OCI-LY7 (cell line): ENCODE results near the gene CGA. TPM values are rescaled to one million over a fixed set of nuclear protein-coding genes. Genes with fewer than 3 reads are reported as not detected.
A peak's percentile ranks its signal among the peaks of the same experiment; 100 is the strongest.

Source experiments
- BruUV-seq: library from RNA; stranded (reverse); fragments of 400-500 nt; replicated peaks from 2 replicates; lab custom pipeline; 2021; lab: Mats Ljungman, UMichigan
- CTCF ChIA-PET: fragments of 300-600 bp; sonication (Branson Sonifier 250); formaldehyde crosslinking; loops from one replicate; lab custom pipeline; 2022; ENCODE audit warnings: antibody characterized with exemption; ENCODE audit not compliant: unreplicated experiment; lab: Charles Lee
- POLR2A ChIA-PET: fragments of 300-600 bp; sonication (Branson Sonifier 250); formaldehyde crosslinking; loops from one replicate; lab custom pipeline; 2022; ENCODE audit warnings: antibody characterized with exemption; lab: Charles Lee
- DNase-seq: peaks from one replicate; pipeline ENCODE4 v3.0.0-alpha.2; 2015; ENCODE audit warnings: low spot score
- H2AFZ ChIP-seq: fragments of 200-600 bp; sonication (generic), shearing (Covaris generic); 2 replicates; pipeline ENCODE4 v1.6.1; 2014; ENCODE audit warnings: mild to moderate bottlenecking, antibody characterized with exemption, low read length, moderate library complexity
- H3K27ac ChIP-seq: fragments of 200-600 bp; sonication (generic); 2 replicates; pipeline ENCODE4 v1.5.1; 2014; ENCODE audit warnings: mixed run types, low read depth, mild to moderate bottlenecking, moderate library complexity, low read length, inconsistent platforms; ENCODE audit not compliant: poor library complexity, severe bottlenecking
- H3K36me3 ChIP-seq: fragments of 200-600 bp; sonication (generic); 2 replicates; pipeline ENCODE4 v1.6.1; 2014; ENCODE audit warnings: mild to moderate bottlenecking, antibody characterized with exemption, low read length, moderate library complexity, mixed read lengths; ENCODE audit not compliant: insufficient read depth
- H3K4me1 ChIP-seq: fragments of 200-600 bp; sonication (generic); 2 replicates; pipeline ENCODE4 v1.5.1; 2014; ENCODE audit warnings: mild to moderate bottlenecking, low read length; ENCODE audit not compliant: insufficient read depth, poor library complexity, severe bottlenecking
- H3K4me2 ChIP-seq: fragments of 200-600 bp; sonication (generic); 2 replicates; pipeline ENCODE4 v1.6.1; 2014; ENCODE audit warnings: mild to moderate bottlenecking, low read length
- H3K4me3 ChIP-seq: fragments of 200-600 bp; sonication (generic); 2 replicates; pipeline ENCODE4 v1.5.1; 2014; ENCODE audit warnings: mild to moderate bottlenecking, low read depth, low read length; ENCODE audit not compliant: poor library complexity, severe bottlenecking
- H3K79me2 ChIP-seq: fragments of 200-600 bp; sonication (generic); 2 replicates; pipeline ENCODE4 v1.6.1; 2016; ENCODE audit warnings: low read depth, mild to moderate bottlenecking, low read length, moderate library complexity, mixed read lengths; ENCODE audit not compliant: insufficient read depth
- H3K9me2 ChIP-seq: fragments of 200-600 bp; sonication (generic); 2 replicates; pipeline ENCODE4 v1.6.1; 2016; ENCODE audit warnings: mild to moderate bottlenecking, low read length, mixed read lengths; ENCODE audit not compliant: insufficient read depth
- H3K9me3 ChIP-seq: fragments of 200-600 bp; sonication (generic); 2 replicates; pipeline ENCODE4 v1.6.1; 2014; ENCODE audit warnings: mild to moderate bottlenecking, mixed run types, low read length, mixed read lengths
- H4K20me1 ChIP-seq: fragments of 200-600 bp; sonication (generic); 2 replicates; pipeline ENCODE4 v1.6.1; 2014; ENCODE audit warnings: mild to moderate bottlenecking, antibody characterized with exemption, low read length, moderate library complexity, mixed read lengths; ENCODE audit not compliant: insufficient read depth
- EZH2phosphoT487 ChIP-seq: fragments of 200-600 bp; sonication (generic); IDR thresholded peaks from 2 replicates; pipeline ENCODE4 v1.6.1; 2018; ENCODE audit warnings: low read depth, borderline replicate concordance, mild to moderate bottlenecking, mixed run types, antibody characterized with exemption, low read length, moderate library complexity, mixed read lengths
- intact Hi-C: fragments of 100-400 bp; cut with micrococcal nuclease; formaldehyde crosslinking; loops from one replicate; pipeline ENCODE4 v1.10.0; 2022; ENCODE audit not compliant: unreplicated experiment
- total RNA-seq, 2 experiments: library from RNA; depleted of rRNA in 1 of 2; stranded (reverse); fragments of >200 nt in 1 of 2; shearing (Covaris generic) in 1 of 2; gene quantifications; 2 replicates each; pipeline ENCODE4 v1.2.3, GENCODE V29; 2014 to 2022
- TF ChIP-seq, protein P1 (sequence below): fragments of 200-600 bp; sonication (generic); conservative IDR thresholded peaks from 2 replicates; pipeline ENCODE4 v1.5.1; 2014; ENCODE audit warnings: mild to moderate bottlenecking, antibody characterized with exemption, low read length, moderate library complexity, mixed read lengths

CGA gene
- total RNA-seq, 2 experiments from 2014 or later: not detected

DNA sequence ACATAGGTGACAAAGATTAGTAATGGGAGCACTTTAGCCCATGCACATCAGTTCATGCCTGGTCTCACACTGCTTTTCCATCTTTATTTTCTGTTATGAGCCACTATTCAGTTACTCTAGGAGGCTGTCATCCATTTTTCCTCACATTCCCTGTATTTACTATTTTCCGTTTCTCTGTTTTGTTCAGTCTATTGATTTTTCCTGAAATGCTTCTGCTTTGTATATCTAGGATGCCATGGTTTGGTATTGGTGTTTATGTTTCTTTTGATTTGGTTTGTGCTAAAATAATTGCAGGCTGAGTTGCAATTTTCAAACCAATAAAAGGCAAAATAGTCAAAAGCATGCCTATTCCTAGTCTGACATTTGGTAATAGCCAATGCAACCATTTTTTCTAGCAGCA, 31.6 kb upstream of the CGA start:
- no peaks in the 10 kb centered on the region for H3K79me2 ChIP-seq
- no peak overlapping the region for H3K4me3 ChIP-seq
- no peak overlapping the region for H2AFZ ChIP-seq
- H3K9me2 ChIP-seq: no peaks in the 10 kb centered on the region; the same call in 1 of the 2 replicates
- no peak for TF ChIP-seq EZH2phosphoT487
- TF ChIP-seq, protein P1, sequence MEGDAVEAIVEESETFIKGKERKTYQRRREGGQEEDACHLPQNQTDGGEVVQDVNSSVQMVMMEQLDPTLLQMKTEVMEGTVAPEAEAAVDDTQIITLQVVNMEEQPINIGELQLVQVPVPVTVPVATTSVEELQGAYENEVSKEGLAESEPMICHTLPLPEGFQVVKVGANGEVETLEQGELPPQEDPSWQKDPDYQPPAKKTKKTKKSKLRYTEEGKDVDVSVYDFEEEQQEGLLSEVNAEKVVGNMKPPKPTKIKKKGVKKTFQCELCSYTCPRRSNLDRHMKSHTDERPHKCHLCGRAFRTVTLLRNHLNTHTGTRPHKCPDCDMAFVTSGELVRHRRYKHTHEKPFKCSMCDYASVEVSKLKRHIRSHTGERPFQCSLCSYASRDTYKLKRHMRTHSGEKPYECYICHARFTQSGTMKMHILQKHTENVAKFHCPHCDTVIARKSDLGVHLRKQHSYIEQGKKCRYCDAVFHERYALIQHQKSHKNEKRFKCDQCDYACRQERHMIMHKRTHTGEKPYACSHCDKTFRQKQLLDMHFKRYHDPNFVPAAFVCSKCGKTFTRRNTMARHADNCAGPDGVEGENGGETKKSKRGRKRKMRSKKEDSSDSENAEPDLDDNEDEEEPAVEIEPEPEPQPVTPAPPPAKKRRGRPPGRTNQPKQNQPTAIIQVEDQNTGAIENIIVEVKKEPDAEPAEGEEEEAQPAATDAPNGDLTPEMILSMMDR: no peak
- ChIA-PET CTCF (no interaction called here), POLR2A (interaction anchor here (1.4 kb wide), 1 partner anchor 11 kb away, joined by 4 read pairs; no protein-coding TSS in a partner anchor)
- no peaks in the 10 kb centered on the region for H4K20me1 ChIP-seq
- DNase-seq: no peak
- H3K27ac ChIP-seq: no peak overlapping the region
- no TSS peak for BruUV-seq
- no peaks in the 10 kb centered on the region for H3K9me3 ChIP-seq
- intact Hi-C loops: no loop called here
- H3K4me1 ChIP-seq: no peaks in the 10 kb centered on the region
- H3K4me2 ChIP-seq: no peak overlapping the region
- no peaks in the 10 kb centered on the region for H3K36me3 ChIP-seq

DNA sequence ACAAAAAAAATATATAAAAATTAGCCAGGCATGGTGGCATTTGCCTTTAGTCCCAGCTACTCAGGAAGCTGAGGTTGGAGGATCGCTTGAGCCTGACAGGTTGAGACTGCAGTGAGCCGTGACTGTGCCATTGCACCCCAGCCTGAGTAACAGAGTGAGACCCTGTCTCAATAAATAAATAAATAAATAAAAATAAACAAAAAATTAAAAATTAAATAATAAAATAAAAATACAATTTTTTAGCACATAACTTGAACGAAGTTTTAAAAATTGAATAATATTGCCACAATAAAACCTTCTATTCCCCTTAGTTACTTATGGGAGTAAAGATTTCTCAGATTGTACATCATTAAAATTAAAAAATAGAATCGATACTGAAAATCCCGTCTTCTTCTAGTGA, 29.2 kb upstream of the CGA start:
- POLR2A ChIA-PET: interaction anchor here (0.6 kb wide), 1 partner anchor 1623 kb away, joined by 4 read pairs; no protein-coding TSS in a partner anchor
- peak; percentile 4 for DNase-seq
- no TSS peak for BruUV-seq

DNA sequence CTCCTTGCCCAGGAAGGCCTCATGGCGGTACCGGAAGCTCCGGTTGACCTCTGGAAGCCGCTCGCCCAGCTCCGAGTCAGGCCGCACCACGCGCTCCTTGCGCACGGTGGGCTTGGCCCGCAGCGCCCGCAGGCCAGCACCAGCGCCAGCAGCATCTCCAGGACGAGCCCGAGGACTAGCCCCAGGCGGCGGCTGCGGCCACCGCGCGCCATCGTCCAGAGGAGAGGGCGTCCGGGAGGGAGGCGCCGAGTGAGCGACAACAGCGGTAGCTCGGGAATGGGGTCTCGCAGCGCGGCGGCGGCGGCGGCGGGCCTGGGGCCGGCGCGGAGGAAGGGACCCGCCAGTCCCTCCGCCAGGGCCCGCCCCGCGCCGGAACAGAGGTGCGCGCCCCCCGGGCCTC, 27.6 kb upstream of the CGA start:
- BruUV-seq: no TSS peak
- H3K9me3 ChIP-seq: no peaks in the 10 kb centered on the region
- H3K36me3 ChIP-seq: no peaks in the 10 kb centered on the region
- ChIA-PET CTCF (no interaction called here), POLR2A (no interaction called here)
- TF ChIP-seq, protein P1: no peak
- TF ChIP-seq EZH2phosphoT487: no peak
- intact Hi-C loops: no loop called here
- no peaks in the 10 kb centered on the region for H4K20me1 ChIP-seq
- H3K4me2 ChIP-seq: no peak overlapping the region
- no peak overlapping the region for H3K4me3 ChIP-seq
- H2AFZ ChIP-seq: no peak overlapping the region
- no peak for DNase-seq
- no peaks in the 10 kb centered on the region for H3K4me1 ChIP-seq
- no peaks in the 10 kb centered on the region for H3K9me2 ChIP-seq
- no peaks in the 10 kb centered on the region for H3K79me2 ChIP-seq
- H3K27ac ChIP-seq: no peak overlapping the region

More for the DNA sequence above, 29.2 kb upstream of the CGA start:
- Histone ChIP-seq H3K4me1 (no peaks in the 10 kb centered on the region), H4K20me1 (no peaks in the 10 kb centered on the region), H3K36me3 (no peaks in the 10 kb centered on the region), H3K4me2 (no peak overlapping the region), H3K4me3 (no peak overlapping the region), H2AFZ (no peak overlapping the region), H3K9me3 (no peaks in the 10 kb centered on the region), H3K79me2 (no peaks in the 10 kb centered on the region), H3K9me2 (no peaks in the 10 kb centered on the region), H3K27ac (no peak overlapping the region)
- CTCF ChIA-PET: no interaction called here
- intact Hi-C loops: no loop called here
- TF ChIP-seq, protein P1: no peak
- TF ChIP-seq EZH2phosphoT487: no peak
